Mesothelial cell of epicardium (in vitro differentiated cells): ENCODE results near the gene MIDN. TPM values are rescaled to one million over a fixed set of nuclear protein-coding genes. Genes with fewer than 3 reads are reported as not detected.
A peak's percentile ranks its signal among the peaks of the same experiment; 100 is the strongest.

Experiments used
- DNase-seq, 2 experiments: peaks; one replicate each; pipeline ENCODE4 v3.0.0; 2021; ENCODE audit warnings: low spot score in 2 of 2; ENCODE audit not compliant: unreplicated experiment in 2 of 2
- H3K27ac Mint-ChIP-seq: 2 replicates; pipeline ENCODE4 v1.8.0; 2021; ENCODE audit warnings: mixed read lengths
- H3K27me3 Mint-ChIP-seq: 2 replicates; pipeline ENCODE4 v1.8.0; 2021; ENCODE audit warnings: low read depth, mixed read lengths
- H3K36me3 Mint-ChIP-seq: 2 replicates; pipeline ENCODE4 v1.8.0; 2021; ENCODE audit warnings: mixed read lengths
- H3K4me1 Mint-ChIP-seq: 2 replicates; pipeline ENCODE4 v1.8.0; 2021; ENCODE audit warnings: mixed read lengths
- H3K4me3 Mint-ChIP-seq: 2 replicates; pipeline ENCODE4 v1.8.0; 2021; ENCODE audit warnings: mild to moderate bottlenecking, moderate library complexity, mixed read lengths
- H3K9me3 Mint-ChIP-seq: 2 replicates; pipeline ENCODE4 v1.8.0; 2021; ENCODE audit warnings: mixed read lengths
- total RNA-seq: library from RNA; stranded (reverse); gene quantifications from 3 replicates; pipeline ENCODE4 v1.2.1, GENCODE V29; 2021
- TF ChIP-seq, protein P1 (sequence below): fragments of 200-600 bp; sonication (generic); IDR thresholded peaks from one replicate; pipeline ENCODE4 v1.5.0; 2021; ENCODE audit warnings: antibody characterized with exemption; ENCODE audit not compliant: unreplicated experiment

Gene MIDN
- total RNA-seq, 1 donor from 2014 or later, result 177 TPM

GRCh38 chr19:1259206-1259875, 11.0 kb downstream of the MIDN start:
- Mint-ChIP-seq H3K27me3 (no peaks in the 10 kb centered on the region), H3K9me3 (no peaks in the 10 kb centered on the region), H3K27ac (peak overlapping the region; percentile 90), H3K4me3 (no peak overlapping the region), H3K4me1 (peaks cover 33% of the 10 kb centered on the region), H3K36me3 (peaks cover 7% of the 10 kb centered on the region)
- TF ChIP-seq, protein P1, sequence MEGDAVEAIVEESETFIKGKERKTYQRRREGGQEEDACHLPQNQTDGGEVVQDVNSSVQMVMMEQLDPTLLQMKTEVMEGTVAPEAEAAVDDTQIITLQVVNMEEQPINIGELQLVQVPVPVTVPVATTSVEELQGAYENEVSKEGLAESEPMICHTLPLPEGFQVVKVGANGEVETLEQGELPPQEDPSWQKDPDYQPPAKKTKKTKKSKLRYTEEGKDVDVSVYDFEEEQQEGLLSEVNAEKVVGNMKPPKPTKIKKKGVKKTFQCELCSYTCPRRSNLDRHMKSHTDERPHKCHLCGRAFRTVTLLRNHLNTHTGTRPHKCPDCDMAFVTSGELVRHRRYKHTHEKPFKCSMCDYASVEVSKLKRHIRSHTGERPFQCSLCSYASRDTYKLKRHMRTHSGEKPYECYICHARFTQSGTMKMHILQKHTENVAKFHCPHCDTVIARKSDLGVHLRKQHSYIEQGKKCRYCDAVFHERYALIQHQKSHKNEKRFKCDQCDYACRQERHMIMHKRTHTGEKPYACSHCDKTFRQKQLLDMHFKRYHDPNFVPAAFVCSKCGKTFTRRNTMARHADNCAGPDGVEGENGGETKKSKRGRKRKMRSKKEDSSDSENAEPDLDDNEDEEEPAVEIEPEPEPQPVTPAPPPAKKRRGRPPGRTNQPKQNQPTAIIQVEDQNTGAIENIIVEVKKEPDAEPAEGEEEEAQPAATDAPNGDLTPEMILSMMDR, result no peak
- DNase-seq, result no peak

DNA sequence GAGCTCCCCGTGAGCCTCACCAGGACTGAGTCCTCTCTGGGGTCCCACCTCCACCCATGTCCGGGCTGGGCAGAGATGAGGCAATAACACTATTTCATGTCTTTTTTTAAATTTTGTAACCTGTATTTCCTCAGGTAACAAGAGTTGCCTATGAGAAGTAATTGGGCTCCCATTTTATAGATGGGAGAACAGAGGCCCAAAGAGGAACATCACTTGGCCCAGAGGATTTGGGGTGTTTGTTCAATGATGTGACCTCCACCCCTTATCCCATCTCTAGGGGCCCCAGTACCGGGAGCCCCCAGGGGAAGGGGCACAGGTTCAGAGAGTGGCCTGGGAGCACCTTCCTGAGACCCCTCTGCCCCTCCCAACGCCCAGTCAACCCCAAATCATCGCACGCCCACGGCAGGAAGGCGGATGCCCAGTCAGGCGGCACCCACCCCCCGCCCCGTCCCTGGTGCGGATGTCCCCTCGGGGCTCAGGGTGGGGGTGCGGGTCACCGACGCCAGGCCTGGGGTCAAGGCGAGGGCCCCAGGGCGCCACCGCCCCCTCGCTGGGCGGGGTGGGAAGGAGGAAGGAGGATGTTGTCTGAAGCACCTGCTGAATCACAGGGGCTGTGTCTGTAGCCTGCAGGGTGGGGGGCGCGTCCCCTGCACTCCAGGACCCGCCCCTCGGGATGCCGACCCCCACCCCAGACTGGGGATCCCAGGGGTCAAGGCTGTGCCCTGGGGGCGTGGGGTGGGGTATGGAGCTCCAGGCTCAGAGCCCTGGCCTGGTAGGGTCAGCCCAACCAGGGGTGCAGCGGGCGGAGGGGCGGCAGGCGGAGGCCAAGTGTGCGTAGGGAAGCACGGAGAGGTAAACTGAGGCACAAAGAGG, 11.7 kb downstream of the MIDN start:
- peaks cover 34% of the 10 kb centered on the region for H3K4me1 Mint-ChIP-seq
- H3K27me3 Mint-ChIP-seq, result no peaks in the 10 kb centered on the region
- H3K27ac Mint-ChIP-seq, result peak overlapping the region; percentile 90
- H3K36me3 Mint-ChIP-seq, result peaks cover 7% of the 10 kb centered on the region
- H3K9me3 Mint-ChIP-seq, result no peaks in the 10 kb centered on the region
- TF ChIP-seq, protein P1, result no peak
- no peak for DNase-seq
- peak overlapping the region; percentile 79 for H3K4me3 Mint-ChIP-seq

DNA sequence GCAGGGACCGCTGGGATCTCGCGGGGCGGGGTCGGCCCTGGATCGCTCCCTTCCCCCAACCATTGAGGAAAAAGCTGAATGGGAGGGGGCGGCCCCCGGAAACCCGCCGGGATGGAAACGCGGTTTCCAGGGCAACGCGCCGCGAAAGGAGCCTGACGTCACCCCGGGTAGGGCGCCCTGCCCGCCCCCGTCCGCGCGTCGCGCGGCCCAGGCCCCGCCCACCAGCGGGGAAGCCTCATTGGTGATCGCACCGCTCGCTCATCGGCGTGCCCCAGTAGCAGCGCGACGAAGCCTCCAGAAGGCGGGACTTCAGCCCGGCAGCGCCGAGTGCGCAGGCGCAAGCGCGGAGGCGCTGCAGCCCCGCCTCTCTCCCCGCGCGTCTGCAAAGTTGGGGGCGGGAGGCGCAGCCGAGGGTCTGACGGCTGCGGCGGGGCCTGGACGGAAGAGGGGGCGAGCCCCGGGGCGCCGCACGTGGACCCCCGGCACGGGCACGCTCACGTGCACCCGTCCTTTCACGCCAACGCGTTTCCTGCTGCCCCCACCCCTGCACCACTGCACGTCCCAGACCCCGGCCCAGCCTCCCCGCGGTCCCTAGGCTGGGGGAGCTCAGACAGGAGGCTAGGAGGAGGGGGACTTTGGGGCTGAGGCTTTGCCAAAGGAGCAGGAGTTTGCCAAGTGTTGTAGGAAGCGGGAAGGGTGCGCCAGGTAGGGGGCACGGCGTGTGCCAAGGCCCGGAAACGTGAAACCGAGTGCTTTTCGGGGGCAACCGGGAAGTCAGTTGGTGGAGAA, 12.6 kb downstream of the MIDN start:
- Mint-ChIP-seq H3K27me3 (no peaks in the 10 kb centered on the region), H3K36me3 (peaks cover 7% of the 10 kb centered on the region), H3K27ac (peak overlapping the region; percentile 97), H3K9me3 (no peaks in the 10 kb centered on the region), H3K4me1 (peaks cover 41% of the 10 kb centered on the region), H3K4me3 (peak overlapping the region; percentile 79)
- TF ChIP-seq, protein P1, result no peak
- DNase-seq, result peak; percentile 97 to 98

- Mint-ChIP-seq H3K27ac (peak overlapping the region; percentile 97), H3K4me3 (peak overlapping the region; percentile 79), H3K27me3 (no peaks in the 10 kb centered on the region), H3K36me3 (peaks cover 7% of the 10 kb centered on the region), H3K4me1 (peaks cover 43% of the 10 kb centered on the region), H3K9me3 (no peaks in the 10 kb centered on the region)
- TF ChIP-seq, protein P1, result peak; percentile 25
- no peak for DNase-seq
These were observed 13.1 kb downstream of the MIDN start for GRCh38 chr19:1261538-1261797.

DNA sequence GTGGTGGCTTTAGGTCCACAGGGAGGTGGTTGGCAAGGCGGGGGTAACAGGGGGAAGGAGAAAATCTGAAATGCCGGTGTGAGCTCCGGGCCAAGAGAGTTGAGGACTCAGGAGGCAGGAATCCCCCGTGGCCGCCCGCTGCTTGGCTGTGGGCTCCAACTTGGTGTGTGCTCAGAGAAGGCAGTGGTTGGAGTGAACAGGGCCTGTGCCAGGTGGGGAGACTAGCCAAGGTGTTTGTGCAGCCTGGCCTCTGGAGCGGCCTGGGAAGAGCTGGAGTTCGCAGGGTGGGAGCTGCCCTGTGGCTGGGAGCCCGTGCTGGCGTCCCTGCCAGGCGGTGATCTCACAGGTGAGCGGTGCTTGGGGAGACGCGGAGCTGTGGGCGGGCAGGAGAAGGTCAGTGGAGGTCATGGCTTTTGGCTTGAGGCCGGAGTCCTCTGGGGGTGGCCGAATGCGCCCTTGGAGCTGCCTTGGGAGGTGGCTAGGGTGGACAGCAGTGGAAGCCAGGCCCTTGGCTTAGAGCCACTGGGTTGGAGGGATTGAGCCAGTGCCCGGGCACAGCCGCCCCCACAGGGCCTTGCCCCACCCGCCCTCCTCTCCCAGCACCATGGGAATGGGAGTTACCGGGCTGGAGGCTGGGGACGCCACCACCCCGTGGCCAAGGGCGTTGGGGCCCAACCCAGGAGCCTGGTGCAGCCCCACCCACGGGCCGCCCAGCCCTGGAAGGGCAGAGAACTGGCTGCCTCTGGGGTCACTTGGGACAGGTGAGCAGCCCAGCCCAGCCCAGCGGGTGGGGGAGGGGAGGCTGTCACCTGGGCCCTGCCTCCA, 13.6 kb downstream of the MIDN start:
- Mint-ChIP-seq H3K36me3 (peaks cover 7% of the 10 kb centered on the region), H3K4me3 (peak overlapping the region; percentile 79), H3K4me1 (peaks cover 43% of the 10 kb centered on the region), H3K27ac (peak overlapping the region; percentile 97), H3K9me3 (no peaks in the 10 kb centered on the region), H3K27me3 (peaks cover under 1% of the 10 kb centered on the region)
- no peak for DNase-seq
- TF ChIP-seq, protein P1, result peak; percentile 1
